GM12872 (cell line): ENCODE data around the gene MEIG1.

Source experiments
- CTCF ChIP-seq: IDR thresholded peaks from 3 replicates; pipeline ENCODE4 v1.5.1; 2011; ENCODE audit warnings: low read depth, mild to moderate bottlenecking, low read length, moderate library complexity; ENCODE audit not compliant: insufficient read depth

MEIG1 gene

GRCh38 chr10:14925268-14925667, 33.9 kb upstream of the MEIG1 start:
- no peak for TF ChIP-seq CTCF

- no peak for TF ChIP-seq CTCF
Observed at GRCh38 chr10:14926061-14926470, 33.1 kb upstream of the MEIG1 start.

DNA sequence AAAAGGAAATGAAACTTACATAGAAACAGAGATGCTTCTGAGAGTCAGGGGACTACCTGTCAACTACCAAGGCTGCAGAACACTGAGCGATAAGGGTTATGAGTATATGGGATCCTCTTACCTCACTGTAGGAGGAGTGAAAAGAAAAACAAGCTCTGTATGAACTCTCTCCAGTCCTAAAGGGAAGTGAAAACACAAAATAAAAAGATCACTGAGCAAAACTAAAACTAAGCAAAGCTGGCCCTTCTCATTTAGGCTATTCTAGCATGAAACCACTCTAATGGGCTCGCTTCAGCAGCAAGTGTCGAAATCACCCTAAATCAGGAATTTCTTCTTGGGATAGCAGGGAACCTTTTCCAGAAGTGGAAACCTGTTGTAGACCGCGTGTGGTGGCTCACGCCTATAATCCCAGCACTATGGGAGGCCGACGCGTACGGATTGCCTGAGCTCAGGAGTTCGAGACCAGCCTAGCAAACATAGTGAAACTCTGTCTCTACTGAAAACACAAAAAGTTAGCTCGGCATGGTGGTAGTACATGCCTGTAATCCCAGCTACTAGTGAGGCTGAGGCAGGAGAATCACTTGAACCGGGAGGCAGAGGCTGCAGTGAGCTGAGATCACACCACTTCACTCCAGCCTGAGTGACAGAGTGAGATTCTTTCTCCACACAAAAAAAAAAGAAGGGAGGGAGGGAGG, 32.3 kb upstream of the MEIG1 start:
- TF ChIP-seq CTCF: no peak

- no peak for TF ChIP-seq CTCF
Observed at GRCh38 chr10:14930610-14931009, 28.6 kb upstream of the MEIG1 start.

DNA sequence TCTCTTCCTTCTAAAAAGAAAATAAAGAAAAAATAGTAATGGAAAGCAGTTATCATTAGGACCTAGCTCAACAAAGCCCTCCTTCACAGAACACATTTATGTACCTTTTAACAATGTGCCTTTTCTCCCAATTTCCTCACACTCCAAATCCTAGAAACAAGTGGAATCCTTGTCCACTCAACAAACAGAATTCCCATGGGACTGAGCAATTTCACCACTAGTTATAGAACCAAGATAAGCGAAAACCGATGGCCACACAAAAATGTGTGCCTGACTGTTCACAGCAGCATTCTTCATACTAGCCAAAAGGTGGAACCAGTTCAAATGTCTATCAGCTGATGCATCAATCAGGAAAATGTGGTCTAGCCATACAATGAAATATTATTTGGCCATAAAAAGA, 22.6 kb upstream of the MEIG1 start:
- TF ChIP-seq CTCF: no peak

DNA sequence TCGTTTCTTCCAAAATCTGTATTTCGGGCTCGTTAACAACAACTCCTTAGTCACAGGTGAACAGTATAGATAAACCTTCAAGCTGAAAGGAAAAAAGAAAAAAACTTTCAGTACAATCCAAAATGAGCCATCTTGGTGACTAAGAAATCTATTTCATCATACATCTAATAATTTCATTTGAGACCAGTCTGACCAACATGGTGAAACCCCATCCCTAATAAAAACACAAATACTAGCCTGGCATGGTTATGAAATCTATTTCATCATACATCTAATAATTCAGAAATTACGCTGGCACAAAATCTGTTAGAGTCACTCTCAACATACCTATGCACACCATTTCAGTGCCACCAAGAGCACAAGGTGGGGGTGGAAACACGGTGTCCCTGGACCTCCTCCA, 14.1 kb upstream of the MEIG1 start:
- no peak for TF ChIP-seq CTCF

GRCh38 chr10:14947268-14947667, 11.9 kb upstream of the MEIG1 start:
- TF ChIP-seq CTCF: no peak

DNA sequence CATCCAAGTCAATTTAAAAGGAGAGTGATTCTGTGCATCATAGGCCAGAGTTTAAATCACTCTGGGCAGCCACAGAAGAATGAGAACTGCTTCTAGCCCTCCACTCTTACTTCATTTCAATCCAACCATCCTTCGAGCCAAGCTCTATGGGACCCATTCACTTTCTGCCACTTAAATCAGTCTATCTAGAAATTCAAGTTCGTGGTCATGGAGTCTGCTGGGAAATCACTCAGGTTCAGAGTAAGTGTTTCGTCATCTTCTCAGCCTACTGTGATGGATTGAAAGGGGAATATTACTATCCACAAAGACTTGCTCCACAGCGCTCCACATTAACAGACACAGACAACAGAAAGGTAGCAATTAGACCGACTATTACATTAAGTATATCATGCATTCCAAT, 9.9 kb upstream of the MEIG1 start:
- no peak for TF ChIP-seq CTCF
